B cell (primary cell): Measurements from ENCODE around the gene EFNA2. TPM values are rescaled to one million over a fixed set of nuclear protein-coding genes. Genes with fewer than 3 reads are reported as not detected.
A peak's percentile ranks its signal among the peaks of the same experiment; 100 is the strongest.

Experiments
- ATAC-seq: fragments of 200-7000 bp; cut with Tn5 transposase; one replicate; pipeline ENCODE4 v1.10.0; 2021; ENCODE audit warnings: low read depth, mild to moderate bottlenecking, moderate number of reproducible peaks, moderate library complexity
- CTCF ChIA-PET: fragments of 350-600 bp; sonication (Branson Sonifier 250); formaldehyde crosslinking; loops from one replicate; lab custom pipeline; 2021; ENCODE audit warnings: antibody characterized with exemption, inconsistent platforms; lab: Charles Lee
- POLR2A ChIA-PET: fragments of 350-600 bp; sonication (Branson Sonifier 250); formaldehyde crosslinking; loops from one replicate; lab custom pipeline; 2021; ENCODE audit warnings: antibody characterized with exemption; lab: Charles Lee
- DNase-seq: peaks from one replicate; pipeline ENCODE4 v3.0.0; 2013
- H2AFZ ChIP-seq: 2 replicates; pipeline ENCODE4 v1.6.1; 2012; ENCODE audit warnings: mild to moderate bottlenecking, low read depth, low read length; ENCODE audit not compliant: insufficient read depth, poor library complexity, severe bottlenecking
- H3K27ac ChIP-seq, 2 donors: 1 replicate in 1 of 2; 2 replicates in 1 of 2; pipeline ENCODE4 v1.5.1; 2012 to 2013; ENCODE audit warnings: low read length in 2 of 2, mild to moderate bottlenecking in 2 of 2, moderate library complexity in 1 of 2
- H3K27me3 ChIP-seq, 4 experiments: fragments of 200-600 bp in 1 of 4; sonication (generic) in 1 of 4; replicated peaks in 1 of 4; 1 replicate in 2 of 4; 2 replicates in 2 of 4; pipeline versions ENCODE4 v1.6.1 to v1.7.0; 2013 to 2016; ENCODE audit warnings: low read length in 3 of 4, mild to moderate bottlenecking in 2 of 4, mixed read lengths in 1 of 4, moderate library complexity in 1 of 4; ENCODE audit not compliant: insufficient read depth in 4 of 4, control insufficient read depth in 3 of 4; ENCODE audit errors: control extremely low read depth in 1 of 4
- H3K36me3 ChIP-seq, 2 experiments: replicated peaks in 1 of 2; 1 replicate in 1 of 2; 2 replicates in 1 of 2; pipeline versions ENCODE4 v1.6.1 to v1.7.1; 2013; ENCODE audit warnings: low read length in 1 of 2; ENCODE audit not compliant: insufficient read depth in 2 of 2, control insufficient read depth in 1 of 2; ENCODE audit errors: control extremely low read depth in 1 of 2, extremely low read depth in 1 of 2
- H3K4me1 ChIP-seq, 2 donors: fragments of 200-600 bp in 1 of 2; sonication (generic) in 1 of 2; 1 replicate in 1 of 2; 2 replicates in 1 of 2; pipeline versions ENCODE4 v1.5.1 to v1.6.1; 2013 to 2017; ENCODE audit warnings: low read length in 2 of 2; ENCODE audit not compliant: control insufficient read depth in 2 of 2, insufficient read depth in 2 of 2
- H3K4me2 ChIP-seq: replicated peaks from 2 replicates; pipeline ENCODE3; 2012; ENCODE audit warnings: mild to moderate bottlenecking, low read depth, low read length; ENCODE audit not compliant: poor library complexity, severe bottlenecking
- H3K4me3 ChIP-seq, 5 experiments: fragments of 200-600 bp in 1 of 5; sonication (generic) in 1 of 5; 1 replicate in 3 of 5; 2 replicates in 2 of 5; pipeline versions ENCODE4 v1.5.1 to v1.7.0; 2011 to 2016; ENCODE audit warnings: low read length in 4 of 5, mild to moderate bottlenecking in 4 of 5, low read depth in 2 of 5, control low read depth in 1 of 5, moderate library complexity in 1 of 5; ENCODE audit not compliant: insufficient read depth in 1 of 5; ENCODE audit errors: control extremely low read depth in 1 of 5, extremely low read depth in 1 of 5
- H3K79me2 ChIP-seq: fragments of 200-600 bp; sonication (generic); one replicate; pipeline ENCODE4 v1.6.0; 2016; ENCODE audit warnings: low read length; ENCODE audit not compliant: control insufficient read depth, insufficient read depth
- H3K9ac ChIP-seq: fragments of 200-600 bp; sonication (generic); 2 replicates; pipeline ENCODE4 v1.6.1; 2017; ENCODE audit warnings: mild to moderate bottlenecking, low read length, moderate library complexity
- H3K9me3 ChIP-seq, 3 donors: one replicate each; pipeline versions ENCODE4 v1.6.1 to v1.7.1; 2013; ENCODE audit warnings: low read length in 2 of 3; ENCODE audit not compliant: control insufficient read depth in 2 of 3, insufficient read depth in 1 of 3; ENCODE audit errors: control extremely low read depth in 1 of 3
- H4K20me1 ChIP-seq: 2 replicates; pipeline ENCODE4 v1.6.0; 2012; ENCODE audit warnings: mild to moderate bottlenecking, low read length; ENCODE audit not compliant: insufficient read depth, control insufficient read depth, poor library complexity, severe bottlenecking
- H3K27ac Mint-ChIP-seq: one replicate; pipeline ENCODE4 v1.8.0; 2021; ENCODE audit warnings: mixed read lengths
- H3K27me3 Mint-ChIP-seq: one replicate; pipeline ENCODE4 v1.8.0; 2021; ENCODE audit warnings: mixed read lengths
- H3K4me1 Mint-ChIP-seq: one replicate; pipeline ENCODE4 v1.8.0; 2021; ENCODE audit warnings: mixed read lengths
- H3K4me3 Mint-ChIP-seq: one replicate; pipeline ENCODE4 v1.8.0; 2021; ENCODE audit warnings: mixed read lengths
- H3K9me3 Mint-ChIP-seq: one replicate; pipeline ENCODE4 v1.8.0; 2022; ENCODE audit warnings: mixed read lengths; ENCODE audit not compliant: insufficient read depth
- CTCF ChIP-seq: fragments of 200-600 bp; IDR thresholded peaks from one replicate; pipeline ENCODE4 v1.8.0; 2022; ENCODE audit warnings: antibody characterized with exemption, mild to moderate bottlenecking
- EZH2 ChIP-seq: IDR thresholded peaks from 2 replicates; pipeline ENCODE4 v1.6.1; 2012; ENCODE audit warnings: borderline replicate concordance, low read depth, mild to moderate bottlenecking, moderate library complexity, low read length; ENCODE audit not compliant: insufficient read depth, poor library complexity, severe bottlenecking
- WGBS: methylation state at CpG from one replicate; pipeline ENCODE4 v1.1.5; 2013; ENCODE audit warnings: missing lambda C conversion rate; ENCODE audit not compliant: insufficient coverage; 5-methylcytosine and 5-hydroxymethylcytosine counted together
- intact Hi-C: fragments of 100-400 bp; cut with micrococcal nuclease; formaldehyde crosslinking; loops from one replicate; pipeline ENCODE4 v1.10.0; 2022
- polyA plus RNA-seq: library from polyadenylated mRNA; depleted of rRNA; stranded (reverse); fragments of >200 nt; gene quantifications from 2 replicates; pipeline ENCODE4 v1.2.3, GENCODE V29; 2012
- total RNA-seq, 2 donors: library from RNA; stranded (reverse); fragments of 120-200 nt in 1 of 2; gene quantifications; 1 replicate in 1 of 2; 2 replicates in 1 of 2; pipeline versions ENCODE4 v1.2.3 to v1.2.4, GENCODE V29; 2013 to 2022

The EFNA2 gene
- total and polyA plus RNA-seq, 2 donors (not counting 1 experiment from before 2014, with no cell fraction given), result not detected

- peaks cover 54% of the 10 kb centered on the region for H3K4me1 Mint-ChIP-seq
Observed at GRCh38 chr19:1273263-1274041, 12.2 kb upstream of the EFNA2 start.

More at GRCh38 chr19:1273263-1274041, 12.2 kb upstream of the EFNA2 start:
- H3K4me3 ChIP-seq, result no peak overlapping the region
- no peak for TF ChIP-seq CTCF
- TF ChIP-seq EZH2, result no peak
- H3K9me3 ChIP-seq, result no peaks in the 10 kb centered on the region
- H3K27ac ChIP-seq, result peak overlapping the region; percentile 5 to 97
- Mint-ChIP-seq H3K27ac (peak overlapping the region; percentile 72), H3K9me3 (no peaks in the 10 kb centered on the region), H3K27me3 (no peaks in the 10 kb centered on the region), H3K4me3 (peak overlapping the region; percentile 57)
- no peak for ATAC-seq
- no peak overlapping the region for H2AFZ ChIP-seq
- peaks cover 76% of the 10 kb centered on the region for H4K20me1 ChIP-seq
- intact Hi-C loops, result no loop called here
- H3K27me3 ChIP-seq, result no peaks in the 10 kb centered on the region
- no peak overlapping the region for H3K4me2 ChIP-seq
- H3K9ac ChIP-seq, result no peak overlapping the region
- WGBS, result 93% methylated on average over 23 of the region's 25 CpGs
- H3K4me1 ChIP-seq, result peaks cover 49 to 71% of the 10 kb centered on the region in 2 donors
- H3K36me3 ChIP-seq, result peaks cover 9 to 51% of the 10 kb centered on the region in 2 experiments
- ChIA-PET POLR2A (interaction anchor here (0.6 to 2.3 kb wide), 6 partner anchors 11 to 1028 kb away, joined by 3 to 14 read pairs (median 4); no protein-coding TSS in a partner anchor), CTCF (interaction anchor here (0.9 to 6.1 kb wide), 3 partner anchors 21 to 32 kb away, joined by 3 to 51 read pairs (median 3); no protein-coding TSS in a partner anchor)
- peak; percentile 49 for DNase-seq
- H3K79me2 ChIP-seq, result peaks cover 75% of the 10 kb centered on the region
